GM21737 (cell line): ENCODE measurements around the gene MAK.
"Not testable (repeated sequence)": the region's sequence is repeated elsewhere in the genome, so short reads cannot be mapped to it uniquely, and the experiment has no call there.

Experiments used
- ATAC-seq: cut with Tn5 transposase; IDR thresholded peaks from one replicate; pipeline ENCODE4 v1.9.1; 2021; ENCODE audit warnings: mild to moderate bottlenecking, moderate library complexity; ENCODE audit not compliant: unreplicated experiment

MAK gene

GRCh38 chr6:10792101-10792500, 46.2 kb downstream of the MAK start:
- ATAC-seq: no peak

- no peak for ATAC-seq
Measured at GRCh38 chr6:10791673-10792072, 46.7 kb downstream of the MAK start.

- ATAC-seq: no peak
Measured at GRCh38 chr6:10779076-10779475, 59.3 kb downstream of the MAK start.

GRCh38 chr6:10778230-10778629, 60.1 kb downstream of the MAK start:
- no peak for ATAC-seq

GRCh38 chr6:10771371-10771894, 66.9 kb downstream of the MAK start:
- no peak for ATAC-seq

- ATAC-seq: no peak
Measured at GRCh38 chr6:10769419-10769818, 68.9 kb downstream of the MAK start.

GRCh38 chr6:10763006-10763405, 75.3 kb downstream of the MAK start:
- no peak for ATAC-seq

GRCh38 chr6:10759884-10760329, 78.4 kb downstream of the MAK start:
- no peak for ATAC-seq

- ATAC-seq: no peak
Measured at GRCh38 chr6:10759312-10759839, 79.0 kb downstream of the MAK start.

GRCh38 chr6:10756085-10756484, 82.3 kb downstream of the MAK start:
- ATAC-seq: no peak

GRCh38 chr6:10751757-10752156, 86.6 kb downstream of the MAK start:
- ATAC-seq: not testable (repeated sequence)

- ATAC-seq: not testable (repeated sequence)
Measured at GRCh38 chr6:10750568-10750967, 87.8 kb downstream of the MAK start.

- ATAC-seq: no peak
Measured at GRCh38 chr6:10749734-10750133, 88.6 kb downstream of the MAK start.

GRCh38 chr6:10747251-10747972, 90.9 kb downstream of the MAK start, which contains the start of gene TMEM14B:
Gene TMEM14B (plus strand): TSS chr6:10747805. CDS start chr6:10749246, 1,441 bp downstream.
- peak; percentile 96 for ATAC-seq

GRCh38 chr6:10746915-10747250, 91.5 kb downstream of the MAK start:
- ATAC-seq: no peak

- no peak for ATAC-seq
Measured at GRCh38 chr6:10745116-10745515, 93.2 kb downstream of the MAK start.

- ATAC-seq: no peak
Measured at GRCh38 chr6:10743515-10743914, 94.8 kb downstream of the MAK start.

GRCh38 chr6:10742251-10742650, 96.1 kb downstream of the MAK start:
- no peak for ATAC-seq

GRCh38 chr6:10741643-10742042, 96.7 kb downstream of the MAK start:
- not testable (repeated sequence) for ATAC-seq

GRCh38 chr6:10740061-10740460, 98.3 kb downstream of the MAK start:
- ATAC-seq: no peak

- ATAC-seq: no peak
Measured at GRCh38 chr6:10736731-10737130, 101.6 kb downstream of the MAK start.

- no peak for ATAC-seq
Measured at GRCh38 chr6:10733863-10734262, 104.5 kb downstream of the MAK start.
